Hepatocyte (in vitro differentiated cells): ENCODE data around the gene CSTF3. TPM values are rescaled to one million over a fixed set of nuclear protein-coding genes. Genes with fewer than 3 reads are reported as not detected.
A peak's percentile ranks its signal among the peaks of the same experiment; 100 is the strongest.

Experiments
- DNase-seq: peaks from one replicate; pipeline ENCODE4 v3.0.0-alpha.2; 2016; ENCODE audit warnings: low spot score
- H2AFZ ChIP-seq: fragments of 200-600 bp; sonication (generic); 2 replicates; pipeline ENCODE4 v1.6.0; 2016; ENCODE audit warnings: antibody characterized with exemption, mild to moderate bottlenecking
- H3K27ac ChIP-seq: fragments of 200-600 bp; sonication (generic); 2 replicates; pipeline ENCODE4 v1.5.1; 2016; ENCODE audit warnings: mild to moderate bottlenecking
- H3K27me3 ChIP-seq: fragments of 200-600 bp; sonication (generic); 2 replicates; pipeline ENCODE4 v1.6.1; 2016
- H3K36me3 ChIP-seq: fragments of 200-600 bp; sonication (generic); replicated peaks from 2 replicates; pipeline ENCODE4 v1.5.1; 2016; ENCODE audit warnings: low read depth; ENCODE audit not compliant: insufficient read depth
- H3K4me1 ChIP-seq: fragments of 200-600 bp; sonication (generic); 2 replicates; pipeline ENCODE4 v1.5.1; 2016; ENCODE audit warnings: mild to moderate bottlenecking, moderate library complexity; ENCODE audit not compliant: insufficient read depth
- H3K4me2 ChIP-seq: fragments of 200-600 bp; sonication (generic); 2 replicates; pipeline ENCODE4 v1.6.0; 2016
- H3K4me3 ChIP-seq: fragments of 200-600 bp; sonication (generic); 2 replicates; pipeline ENCODE4 v1.5.1; 2016; ENCODE audit warnings: mild to moderate bottlenecking
- H3K79me2 ChIP-seq: fragments of 200-600 bp; sonication (generic); 2 replicates; pipeline ENCODE4 v1.6.0; 2017; ENCODE audit warnings: mild to moderate bottlenecking
- H3K9me2 ChIP-seq: fragments of 200-600 bp; sonication (generic); replicated peaks from 2 replicates; pipeline ENCODE4 v1.6.0; 2017; ENCODE audit warnings: mild to moderate bottlenecking; ENCODE audit not compliant: insufficient read depth
- H3K9me3 ChIP-seq: fragments of 200-600 bp; sonication (generic); 2 replicates; pipeline ENCODE4 v1.5.1; 2016; ENCODE audit warnings: low read depth, mild to moderate bottlenecking
- H4K20me1 ChIP-seq: fragments of 200-600 bp; sonication (generic); 2 replicates; pipeline ENCODE4 v1.6.0; 2016; ENCODE audit warnings: mild to moderate bottlenecking; ENCODE audit not compliant: insufficient read depth, poor library complexity, severe bottlenecking
- CTCF ChIP-seq: fragments of 200-600 bp; sonication (generic); IDR thresholded peaks from 2 replicates; pipeline ENCODE4 v1.5.1; 2016; ENCODE audit warnings: antibody characterized with exemption, mild to moderate bottlenecking; ENCODE audit not compliant: poor library complexity
- EZH2 ChIP-seq: fragments of 200-600 bp; sonication (generic); IDR thresholded peaks from 2 replicates; pipeline ENCODE4 v1.6.1; 2016; ENCODE audit warnings: antibody characterized with exemption, mild to moderate bottlenecking, borderline replicate concordance
- EZH2phosphoT487 ChIP-seq: fragments of 200-600 bp; sonication (generic); IDR thresholded peaks from one replicate; pipeline ENCODE4 v1.6.1; 2018; ENCODE audit warnings: antibody characterized with exemption, mild to moderate bottlenecking, low read depth, moderate library complexity; ENCODE audit not compliant: unreplicated experiment, severe bottlenecking
- WGBS: methylation state at CpG from one replicate; pipeline ENCODE4 v1.1.6; 2016; ENCODE audit warnings: low lambda C conversion rate; ENCODE audit errors: missing lambda C conversion rate; 5-methylcytosine and 5-hydroxymethylcytosine counted together
- polyA plus RNA-seq: library from polyadenylated mRNA; unstranded; fragments of >200 nt; fragmentation: Nextera tagmentation; extraction: Ambion mirVana; gene quantifications from 2 replicates; pipeline ENCODE4 v1.2.1, GENCODE V29; 2016
- total RNA-seq: library from RNA; depleted of rRNA; stranded (reverse); fragments of >200 nt; gene quantifications from 2 replicates; pipeline ENCODE4 v1.2.3, GENCODE V29; 2014

CSTF3 gene
- total and polyA plus RNA-seq, 2 experiments from 2014 or later = 33.0 to 35.6 TPM

DNA sequence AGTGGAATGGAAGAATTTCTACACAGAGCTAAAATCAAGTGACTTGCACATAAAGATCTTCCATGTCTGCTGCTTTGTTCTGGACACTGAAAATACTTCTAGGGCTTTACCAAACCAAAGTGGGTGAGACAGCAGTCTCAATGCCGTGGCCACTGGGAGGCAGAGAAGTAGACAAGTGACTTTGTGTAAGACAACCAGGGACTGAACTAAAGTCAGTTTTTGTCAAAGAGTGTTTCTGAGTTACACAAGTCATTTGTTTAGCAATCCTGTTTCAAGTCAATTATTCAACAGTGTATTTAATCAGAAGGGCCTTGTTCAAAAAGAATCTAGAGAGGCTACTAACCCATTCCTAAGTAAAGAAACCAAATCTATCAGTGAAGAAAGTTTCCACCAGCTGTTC lies 75.3 kb downstream of the CSTF3 start:
- Histone ChIP-seq H3K36me3 (peaks cover 8% of the 10 kb centered on the region), H3K9me2 (no peaks in the 10 kb centered on the region), H3K79me2 (no peaks in the 10 kb centered on the region), H3K27me3 (no peaks in the 10 kb centered on the region), H2AFZ (no peak overlapping the region), H3K4me3 (no peak overlapping the region), H3K9me3 (no peaks in the 10 kb centered on the region), H3K27ac (peak overlapping the region; percentile 56), H3K4me2 (no peak overlapping the region), H4K20me1 (no peaks in the 10 kb centered on the region), H3K4me1 (peaks cover 9% of the 10 kb centered on the region)
- no peak for DNase-seq
- TF ChIP-seq CTCF = no peak
- TF ChIP-seq EZH2phosphoT487 = no peak
- no peak for TF ChIP-seq EZH2
- WGBS = 91% methylated on average over 1 of the region's 1 CpG

GRCh38 chr11:33083918-33084317 lies 77.4 kb downstream of the CSTF3 start:
- peaks cover 9% of the 10 kb centered on the region for H3K4me1 ChIP-seq
- TF ChIP-seq EZH2 (no peak), EZH2phosphoT487 (no peak), CTCF (no peak)
- peaks cover 8% of the 10 kb centered on the region for H3K36me3 ChIP-seq

GRCh38 chr11:33072465-33072864 lies 88.8 kb downstream of the CSTF3 start:
- H3K27me3 ChIP-seq = no peaks in the 10 kb centered on the region
- WGBS = 95% methylated on average over 8 of the region's 8 CpGs
- H4K20me1 ChIP-seq = no peaks in the 10 kb centered on the region
- DNase-seq = no peak
- H3K9me2 ChIP-seq = no peaks in the 10 kb centered on the region
- TF ChIP-seq EZH2 (no peak), EZH2phosphoT487 (no peak), CTCF (no peak)
- no peak overlapping the region for H3K27ac ChIP-seq
- H3K79me2 ChIP-seq = no peaks in the 10 kb centered on the region
- no peak overlapping the region for H3K4me2 ChIP-seq
- no peak overlapping the region for H3K4me3 ChIP-seq
- H3K9me3 ChIP-seq = no peaks in the 10 kb centered on the region
- H3K4me1 ChIP-seq = no peaks in the 10 kb centered on the region
- H3K36me3 ChIP-seq = no peaks in the 10 kb centered on the region
- no peak overlapping the region for H2AFZ ChIP-seq

More at GRCh38 chr11:33083918-33084317, 77.4 kb downstream of the CSTF3 start:
- H3K9me2 ChIP-seq = no peaks in the 10 kb centered on the region
- H3K9me3 ChIP-seq = no peaks in the 10 kb centered on the region
- H3K4me2 ChIP-seq = no peak overlapping the region
- WGBS = 97% methylated on average over 1 of the region's 1 CpG
- no peak overlapping the region for H3K4me3 ChIP-seq
- no peak for DNase-seq
- H3K79me2 ChIP-seq = no peaks in the 10 kb centered on the region
- H2AFZ ChIP-seq = no peak overlapping the region
- no peak overlapping the region for H3K27ac ChIP-seq
- H4K20me1 ChIP-seq = no peaks in the 10 kb centered on the region
- no peaks in the 10 kb centered on the region for H3K27me3 ChIP-seq
